WTC11 (cell line): ENCODE data around the gene DYNC1I1.

Experiments used
- CDX4 ChIP-seq: fragments of 250-450 bp; sonication (Bioruptor Pico); IDR thresholded peaks from 2 replicates; pipeline ENCODE4 v1.9.0; 2021; ENCODE audit warnings: moderate library complexity, mild to moderate bottlenecking, inconsistent platforms, borderline replicate concordance
- FOXP1 ChIP-seq: sonication (generic); formaldehyde crosslinking; IDR thresholded peaks from 2 replicates; pipeline ENCODE4 v1.8.0; 2022; ENCODE audit warnings: missing genetic modification reagents, mild to moderate bottlenecking, moderate library complexity, borderline replicate concordance
- TF ChIP-seq, protein P1 (sequence below): fragments of 200-600 bp; IDR thresholded peaks from 2 replicates; pipeline ENCODE4 v1.8.0; 2022; ENCODE audit warnings: antibody characterized with exemption
- TF ChIP-seq, protein P2 (sequence below): sonication (generic); formaldehyde crosslinking; IDR thresholded peaks from 2 replicates; pipeline ENCODE4 v1.8.0; 2023; ENCODE audit warnings: missing genetic modification reagents
- TF ChIP-seq, protein P3 (sequence below): sonication (generic); formaldehyde crosslinking; IDR thresholded peaks from 2 replicates; pipeline ENCODE4 v1.8.1; 2023; ENCODE audit warnings: mild to moderate bottlenecking, missing genetic modification reagents, moderate library complexity

DNA sequence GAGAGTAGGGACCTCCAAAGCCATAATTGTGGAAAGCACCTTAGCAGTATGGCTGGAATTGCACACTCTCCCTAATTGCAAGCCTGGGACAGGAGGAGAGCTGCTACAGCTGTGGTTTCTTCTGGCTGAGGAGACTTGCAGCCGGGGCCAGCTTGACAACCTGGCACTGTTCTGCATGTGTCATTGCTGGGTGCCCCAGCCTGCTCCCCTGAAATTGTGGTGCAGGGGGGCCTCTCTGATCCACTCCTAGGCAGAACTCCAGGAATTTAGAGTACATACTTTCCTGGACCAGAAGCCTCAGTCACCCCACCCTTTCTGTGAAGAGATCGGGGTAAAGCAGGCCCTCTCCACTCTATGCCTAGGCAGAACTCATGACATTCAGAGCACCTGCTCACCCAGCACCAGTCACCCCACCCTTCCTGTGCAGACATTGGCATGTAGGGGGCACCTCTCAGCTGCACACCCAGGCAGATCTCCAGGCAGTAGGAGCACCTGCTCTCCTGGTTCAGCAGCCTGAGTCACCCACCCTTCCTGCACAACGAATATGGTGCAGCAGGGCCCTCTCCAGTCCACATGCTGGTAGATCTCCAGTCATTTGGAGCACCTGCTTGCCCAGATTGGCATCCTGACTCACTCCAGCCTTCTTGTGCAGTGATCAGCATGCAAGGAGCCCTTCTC lies 34.4 kb upstream of the DYNC1I1 start:
- TF ChIP-seq, protein P1, sequence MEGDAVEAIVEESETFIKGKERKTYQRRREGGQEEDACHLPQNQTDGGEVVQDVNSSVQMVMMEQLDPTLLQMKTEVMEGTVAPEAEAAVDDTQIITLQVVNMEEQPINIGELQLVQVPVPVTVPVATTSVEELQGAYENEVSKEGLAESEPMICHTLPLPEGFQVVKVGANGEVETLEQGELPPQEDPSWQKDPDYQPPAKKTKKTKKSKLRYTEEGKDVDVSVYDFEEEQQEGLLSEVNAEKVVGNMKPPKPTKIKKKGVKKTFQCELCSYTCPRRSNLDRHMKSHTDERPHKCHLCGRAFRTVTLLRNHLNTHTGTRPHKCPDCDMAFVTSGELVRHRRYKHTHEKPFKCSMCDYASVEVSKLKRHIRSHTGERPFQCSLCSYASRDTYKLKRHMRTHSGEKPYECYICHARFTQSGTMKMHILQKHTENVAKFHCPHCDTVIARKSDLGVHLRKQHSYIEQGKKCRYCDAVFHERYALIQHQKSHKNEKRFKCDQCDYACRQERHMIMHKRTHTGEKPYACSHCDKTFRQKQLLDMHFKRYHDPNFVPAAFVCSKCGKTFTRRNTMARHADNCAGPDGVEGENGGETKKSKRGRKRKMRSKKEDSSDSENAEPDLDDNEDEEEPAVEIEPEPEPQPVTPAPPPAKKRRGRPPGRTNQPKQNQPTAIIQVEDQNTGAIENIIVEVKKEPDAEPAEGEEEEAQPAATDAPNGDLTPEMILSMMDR: no peak
- TF ChIP-seq, protein P2, sequence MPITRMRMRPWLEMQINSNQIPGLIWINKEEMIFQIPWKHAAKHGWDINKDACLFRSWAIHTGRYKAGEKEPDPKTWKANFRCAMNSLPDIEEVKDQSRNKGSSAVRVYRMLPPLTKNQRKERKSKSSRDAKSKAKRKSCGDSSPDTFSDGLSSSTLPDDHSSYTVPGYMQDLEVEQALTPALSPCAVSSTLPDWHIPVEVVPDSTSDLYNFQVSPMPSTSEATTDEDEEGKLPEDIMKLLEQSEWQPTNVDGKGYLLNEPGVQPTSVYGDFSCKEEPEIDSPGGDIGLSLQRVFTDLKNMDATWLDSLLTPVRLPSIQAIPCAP (CRISPR knock-in tag): no peak
- TF ChIP-seq FOXP1 (CRISPR knock-in tag) (no peak), CDX4 (CRISPR knock-in tag) (no peak)
- TF ChIP-seq, protein P3, sequence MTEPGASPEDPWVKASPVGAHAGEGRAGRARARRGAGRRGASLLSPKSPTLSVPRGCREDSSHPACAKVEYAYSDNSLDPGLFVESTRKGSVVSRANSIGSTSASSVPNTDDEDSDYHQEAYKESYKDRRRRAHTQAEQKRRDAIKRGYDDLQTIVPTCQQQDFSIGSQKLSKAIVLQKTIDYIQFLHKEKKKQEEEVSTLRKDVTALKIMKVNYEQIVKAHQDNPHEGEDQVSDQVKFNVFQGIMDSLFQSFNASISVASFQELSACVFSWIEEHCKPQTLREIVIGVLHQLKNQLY (CRISPR knock-in tag): no peak
